D721Med (cell line): Measurements from ENCODE around the gene GNAL.

Source experiments
- DNase-seq: peaks from one replicate; pipeline ENCODE4 v3.0.0; 2011; ENCODE audit warnings: low spot score; ENCODE audit not compliant: insufficient read length
- FAIRE-seq: peaks from 2 replicates; lab custom pipeline; 2011; peaks lifted over from hg19 to GRCh38; lab: Jason Lieb, UNC
- TF ChIP-seq, protein P1 (sequence below): IDR thresholded peaks from 2 replicates; pipeline ENCODE4 v1.5.1; 2012; ENCODE audit warnings: mild to moderate bottlenecking, control low read depth; ENCODE audit not compliant: insufficient read depth; ENCODE audit errors: missing control alignments

Gene GNAL

DNA sequence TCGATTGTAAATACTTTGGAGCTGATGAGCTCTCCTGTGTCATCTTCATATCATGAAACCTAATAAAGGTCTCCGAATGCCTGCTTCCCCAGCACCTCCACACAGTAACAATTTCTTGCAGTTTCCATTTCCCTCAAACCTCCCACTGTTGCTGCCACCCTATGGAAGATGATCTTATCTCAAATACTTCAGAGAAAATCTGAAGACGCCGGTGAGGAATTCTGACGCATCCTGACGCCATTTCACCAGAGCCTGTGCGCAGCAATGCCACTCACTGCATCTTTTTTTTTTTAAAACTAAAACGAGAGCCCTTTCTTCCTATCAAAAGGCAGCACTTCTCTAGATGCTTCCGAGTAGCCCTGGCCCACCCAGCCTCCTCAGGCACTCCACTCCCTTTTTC is 31.9 kb upstream of the GNAL start:
- FAIRE-seq (no peak), DNase-seq (no peak)
- TF ChIP-seq, protein P1, sequence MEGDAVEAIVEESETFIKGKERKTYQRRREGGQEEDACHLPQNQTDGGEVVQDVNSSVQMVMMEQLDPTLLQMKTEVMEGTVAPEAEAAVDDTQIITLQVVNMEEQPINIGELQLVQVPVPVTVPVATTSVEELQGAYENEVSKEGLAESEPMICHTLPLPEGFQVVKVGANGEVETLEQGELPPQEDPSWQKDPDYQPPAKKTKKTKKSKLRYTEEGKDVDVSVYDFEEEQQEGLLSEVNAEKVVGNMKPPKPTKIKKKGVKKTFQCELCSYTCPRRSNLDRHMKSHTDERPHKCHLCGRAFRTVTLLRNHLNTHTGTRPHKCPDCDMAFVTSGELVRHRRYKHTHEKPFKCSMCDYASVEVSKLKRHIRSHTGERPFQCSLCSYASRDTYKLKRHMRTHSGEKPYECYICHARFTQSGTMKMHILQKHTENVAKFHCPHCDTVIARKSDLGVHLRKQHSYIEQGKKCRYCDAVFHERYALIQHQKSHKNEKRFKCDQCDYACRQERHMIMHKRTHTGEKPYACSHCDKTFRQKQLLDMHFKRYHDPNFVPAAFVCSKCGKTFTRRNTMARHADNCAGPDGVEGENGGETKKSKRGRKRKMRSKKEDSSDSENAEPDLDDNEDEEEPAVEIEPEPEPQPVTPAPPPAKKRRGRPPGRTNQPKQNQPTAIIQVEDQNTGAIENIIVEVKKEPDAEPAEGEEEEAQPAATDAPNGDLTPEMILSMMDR = no peak

DNA sequence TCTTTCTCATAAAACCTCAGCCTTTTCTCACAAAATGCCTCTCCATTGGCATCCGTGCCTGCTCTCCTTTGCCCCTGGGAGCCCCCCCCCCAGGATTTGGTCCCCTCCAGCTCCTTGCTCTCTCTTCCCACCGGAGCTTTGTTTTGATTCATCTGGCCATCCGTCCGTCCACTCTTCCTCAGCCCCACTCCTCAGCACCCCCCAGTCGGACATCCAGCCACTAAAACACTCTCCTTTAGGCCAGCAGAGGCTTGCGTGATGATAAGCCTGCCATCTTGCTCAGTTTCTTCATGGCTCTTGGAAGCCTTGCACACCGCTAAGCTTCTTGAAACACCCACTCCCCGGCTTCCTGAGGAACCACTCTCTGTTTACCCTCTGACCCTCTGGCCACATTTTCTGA is 31.5 kb upstream of the GNAL start:
- DNase-seq (no peak), FAIRE-seq (no peak)
- TF ChIP-seq, protein P1 = no peak

GRCh38 chr18:11658019-11658418 is 31.0 kb upstream of the GNAL start:
- FAIRE-seq = no peak

DNA sequence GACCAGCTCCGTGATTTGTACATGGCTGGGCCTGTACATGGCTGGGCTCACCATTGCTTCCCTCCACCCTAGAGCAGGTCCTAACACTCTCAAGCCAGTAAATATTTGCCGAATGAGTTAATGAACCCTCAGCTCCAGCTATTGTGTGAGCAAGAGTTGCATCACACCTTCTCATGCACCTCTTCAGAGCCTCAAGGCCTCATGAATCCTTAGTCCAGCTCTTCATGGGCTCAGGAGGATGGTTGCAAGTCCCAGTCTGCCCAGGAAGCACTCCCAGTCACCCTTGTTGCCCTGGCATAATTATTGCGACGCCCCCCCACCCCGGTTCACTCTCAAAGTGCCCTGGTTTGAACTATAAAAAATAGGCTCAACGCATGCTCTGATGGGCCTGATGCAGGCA is 30.1 kb upstream of the GNAL start:
- TF ChIP-seq, protein P1 = no peak
- no peak for FAIRE-seq
- no peak for DNase-seq

More at GRCh38 chr18:11658019-11658418, 31.0 kb upstream of the GNAL start:
- no peak for DNase-seq
- TF ChIP-seq, protein P1 = no peak

DNA sequence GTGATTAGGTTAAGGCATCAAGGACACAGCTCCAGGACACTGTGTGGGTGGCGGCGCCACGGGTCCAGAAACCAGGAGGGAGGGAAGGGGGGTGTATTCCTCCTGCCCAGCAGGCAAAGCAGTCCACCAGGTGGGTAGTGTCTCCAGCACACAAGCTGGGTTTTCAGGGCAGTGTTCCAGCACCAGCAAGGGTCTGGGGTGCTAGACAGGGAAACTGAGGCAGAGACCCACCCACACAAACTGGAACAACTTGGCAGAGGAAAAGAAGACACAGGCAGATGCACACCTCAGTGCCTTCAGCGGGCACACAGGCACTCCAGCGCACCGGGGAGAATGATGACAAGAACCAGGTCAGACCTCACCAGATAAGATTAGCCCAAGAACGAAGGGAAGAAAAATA is 28.4 kb upstream of the GNAL start:
- no peak for FAIRE-seq
- no peak for DNase-seq
- TF ChIP-seq, protein P1 = no peak

GRCh38 chr18:11661430-11661829 is 27.6 kb upstream of the GNAL start:
- no peak for DNase-seq
- no peak for FAIRE-seq
- TF ChIP-seq, protein P1 = no peak

DNA sequence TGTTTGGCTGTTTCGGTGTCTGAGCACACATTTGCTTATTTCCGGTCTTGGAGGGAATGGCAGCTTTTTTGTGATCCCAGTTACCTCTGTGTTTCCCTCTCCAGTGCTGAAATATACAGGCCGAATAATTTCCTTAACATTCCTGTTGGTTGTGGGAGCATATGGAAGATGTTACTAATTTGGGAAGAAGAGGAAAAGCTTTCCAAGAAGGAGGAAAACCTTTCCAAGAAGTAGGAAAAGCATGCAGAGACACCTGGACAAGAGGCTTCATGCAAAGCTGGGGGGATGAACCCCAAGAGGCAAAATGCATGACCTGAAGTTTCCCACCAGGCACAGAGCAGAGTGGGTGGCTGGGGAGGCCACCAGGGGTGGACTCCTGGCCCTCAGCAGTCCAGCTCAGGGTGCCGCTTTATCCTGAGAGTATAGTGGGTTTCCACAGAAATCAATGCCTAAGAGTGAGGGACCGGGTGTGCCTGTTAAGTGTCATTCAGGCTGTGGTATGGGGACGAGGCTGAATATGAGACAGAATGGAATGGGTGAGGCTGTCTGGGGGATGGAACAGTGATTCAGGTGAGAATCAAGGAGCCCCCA is 25.5 kb upstream of the GNAL start:
- FAIRE-seq (no peak), DNase-seq (no peak)
- TF ChIP-seq, protein P1 = no peak
